Activated T-cell treated with anti-CD3 and anti-CD28 coated beads, Interleukin-2, amount 50 U/mL, for 72 hours (primary cell): ENCODE data around the gene RANBP9. TPM values are rescaled to one million over a fixed set of nuclear protein-coding genes. Genes with fewer than 3 reads are reported as not detected.

Source experiments
- ATAC-seq, 2 donors: fragments of 150-1000 bp; cut with Tn5 transposase; replicated peaks in 1 of 2; 2 replicates each; pipeline ENCODE4 v1.10.0; 2021; ENCODE audit warnings: moderate library complexity in 2 of 2, mild to moderate bottlenecking in 1 of 2
- DNase-seq, 2 donors: peaks; one replicate each; pipeline ENCODE4 v3.0.0; 2021 to 2022; ENCODE audit warnings: mixed read lengths in 1 of 2
- H3K27ac Mint-ChIP-seq: one replicate; pipeline ENCODE4 v1.8.0; 2022; ENCODE audit warnings: mild to moderate bottlenecking, moderate library complexity, mixed read lengths
- H3K27me3 Mint-ChIP-seq: one replicate; pipeline ENCODE4 v1.8.0; 2022; ENCODE audit warnings: low read depth, mixed read lengths
- H3K36me3 Mint-ChIP-seq, 2 donors: one replicate each; pipeline ENCODE4 v1.8.0; 2022; ENCODE audit warnings: mixed read lengths in 2 of 2, mild to moderate bottlenecking in 1 of 2; ENCODE audit not compliant: insufficient read depth in 2 of 2
- H3K4me1 Mint-ChIP-seq: one replicate; pipeline ENCODE4 v1.8.0; 2022; ENCODE audit warnings: low read depth, mixed read lengths
- H3K4me3 Mint-ChIP-seq, 2 donors: one replicate each; pipeline ENCODE4 v1.8.0; 2022; ENCODE audit warnings: mild to moderate bottlenecking in 2 of 2, mixed read lengths in 2 of 2, moderate library complexity in 2 of 2
- H3K9me3 Mint-ChIP-seq, 2 donors: one replicate each; pipeline ENCODE4 v1.8.0; 2022; ENCODE audit warnings: mixed read lengths in 2 of 2
- total RNA-seq, 2 donors: library from RNA; stranded (reverse); gene quantifications; one replicate each; pipeline ENCODE4 v1.2.3, GENCODE V29; 2022

Gene RANBP9
- total RNA-seq, 2 donors from 2014 or later: 74.9 to 78.0 TPM

DNA sequence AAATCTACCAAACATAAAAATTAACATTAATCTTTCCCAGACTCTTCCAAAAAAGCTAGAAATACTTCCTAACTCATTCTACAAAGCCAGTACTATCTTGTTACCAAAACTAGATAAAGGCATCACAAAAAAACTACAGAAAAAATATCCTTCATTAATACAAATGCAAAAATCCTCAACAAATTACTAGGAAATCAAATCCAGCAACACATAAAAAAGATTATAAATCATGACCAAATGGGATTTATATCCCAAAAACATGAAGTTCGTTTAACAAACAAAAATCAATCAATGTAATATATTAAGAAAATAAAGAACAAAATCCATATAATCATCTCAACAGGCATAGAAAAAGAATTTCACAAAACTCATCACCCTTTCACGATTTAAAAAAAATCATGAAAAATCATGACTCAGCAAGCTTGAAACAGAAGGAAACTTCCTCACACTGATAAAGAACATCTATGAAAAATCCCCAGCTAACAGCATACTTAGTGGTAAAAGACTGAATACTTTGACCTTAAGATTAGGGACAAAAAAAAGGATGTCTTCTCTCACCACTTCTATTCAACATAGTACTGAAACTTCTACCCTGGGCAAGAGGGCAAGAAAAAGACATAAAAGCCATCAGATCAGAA is 43.2 kb downstream of the RANBP9 start:
- no peaks in the 10 kb centered on the region for H3K27me3 Mint-ChIP-seq
- peaks cover 0 to 10% of the 10 kb centered on the region in 2 donors for H3K36me3 Mint-ChIP-seq
- DNase-seq: no peak
- H3K27ac Mint-ChIP-seq: peak overlapping the region; percentile 80
- no peaks in the 10 kb centered on the region for H3K9me3 Mint-ChIP-seq
- H3K4me1 Mint-ChIP-seq: peaks cover 83% of the 10 kb centered on the region
- ATAC-seq: peak; percentile 84 to 90
- H3K4me3 Mint-ChIP-seq: peak overlapping the region; percentile 68

DNA sequence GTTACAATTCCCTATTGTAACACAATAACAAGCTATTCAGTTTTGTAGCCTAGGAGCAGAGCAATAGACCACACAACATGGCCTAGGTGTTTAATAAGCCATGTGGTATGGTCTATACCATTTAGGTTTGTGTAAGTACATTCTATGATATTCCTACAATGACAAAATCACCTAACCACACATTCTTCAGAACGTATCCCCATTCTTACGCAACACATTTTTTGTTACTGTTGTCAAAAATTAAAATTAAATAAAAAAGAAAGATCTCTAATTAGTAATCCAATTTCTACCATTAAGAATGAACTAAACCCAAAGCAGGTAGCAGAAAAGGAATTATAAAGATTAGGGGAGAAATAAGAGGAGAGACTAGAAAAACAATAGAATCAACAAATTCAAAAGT is 44.0 kb downstream of the RANBP9 start:
- Mint-ChIP-seq H3K4me3 (peak overlapping the region; percentile 68), H3K27me3 (no peaks in the 10 kb centered on the region), H3K36me3 (peaks cover 0 to 6% of the 10 kb centered on the region in 2 donors), H3K27ac (peak overlapping the region; percentile 74), H3K9me3 (no peaks in the 10 kb centered on the region), H3K4me1 (peaks cover 83% of the 10 kb centered on the region)
- ATAC-seq: no peak
- no peak for DNase-seq

GRCh38 chr6:13666194-13667105 is 45.2 kb downstream of the RANBP9 start:
- peak overlapping the region; percentile 33 to 68 for H3K4me3 Mint-ChIP-seq
- peaks cover 83% of the 10 kb centered on the region for H3K4me1 Mint-ChIP-seq
- no peaks in the 10 kb centered on the region for H3K9me3 Mint-ChIP-seq

DNA sequence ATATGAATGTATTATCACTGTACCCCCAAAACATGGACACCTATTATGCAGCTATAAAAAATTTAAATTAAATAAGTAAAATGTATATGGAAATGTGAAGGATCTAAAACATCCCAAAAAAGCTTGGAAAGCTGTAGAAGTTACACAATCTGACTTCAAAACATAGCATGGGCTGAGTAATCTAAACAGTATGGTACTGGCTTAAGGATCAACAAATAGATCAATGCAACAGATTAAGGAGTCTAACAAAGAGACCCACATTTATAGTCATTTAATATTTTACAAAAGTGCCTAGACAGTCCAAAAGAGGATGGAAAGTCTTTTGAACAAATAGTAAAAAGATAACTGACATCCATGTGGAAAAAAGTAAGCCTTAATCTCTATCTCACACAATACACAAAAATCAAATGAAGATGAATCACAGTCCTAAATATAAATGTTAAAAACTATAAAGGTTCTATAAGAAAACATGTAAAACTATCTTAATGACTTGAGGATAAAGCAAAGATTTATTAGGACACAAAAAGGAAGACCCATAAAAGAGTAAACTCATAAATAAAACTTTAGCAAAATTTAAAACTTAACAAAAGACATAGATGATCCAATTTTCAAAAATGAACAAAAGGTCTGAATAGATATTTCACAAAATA is 46.8 kb downstream of the RANBP9 start:
- no peaks in the 10 kb centered on the region for H3K27me3 Mint-ChIP-seq
- H3K27ac Mint-ChIP-seq: peak overlapping the region; percentile 27
- peaks cover 97% of the 10 kb centered on the region for H3K4me1 Mint-ChIP-seq
- no peaks in the 10 kb centered on the region for H3K9me3 Mint-ChIP-seq
- H3K4me3 Mint-ChIP-seq: peak overlapping the region in 1 of 2 donors; percentile 38
- H3K36me3 Mint-ChIP-seq: no peaks in the 10 kb centered on the region
- DNase-seq (no peak), ATAC-seq (no peak)

More at GRCh38 chr6:13666194-13667105, 45.2 kb downstream of the RANBP9 start:
- ATAC-seq (peak; percentile 82 to 83), DNase-seq (peak; percentile 12 to 23)
- peak overlapping the region; percentile 27 for H3K27ac Mint-ChIP-seq
- peaks cover 0 to 4% of the 10 kb centered on the region in 2 donors for H3K36me3 Mint-ChIP-seq
- no peaks in the 10 kb centered on the region for H3K27me3 Mint-ChIP-seq

DNA sequence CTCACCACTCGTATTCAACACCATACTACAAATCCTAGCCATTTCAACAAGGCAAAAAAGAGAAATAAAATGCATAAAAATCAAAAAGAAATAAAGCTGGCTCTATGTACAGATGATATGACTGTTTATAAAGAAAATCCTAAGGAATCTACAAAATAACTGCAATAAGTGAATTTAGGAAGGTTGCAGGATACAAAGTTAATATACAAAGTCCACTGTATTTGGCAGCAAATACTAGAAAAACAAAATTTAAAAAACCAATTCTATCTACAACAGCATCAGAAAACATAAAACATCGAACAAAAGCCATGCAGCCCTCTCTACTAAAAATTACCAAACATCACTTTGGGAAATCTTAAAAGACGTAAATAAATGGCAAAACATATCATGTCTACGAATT is 47.6 kb downstream of the RANBP9 start:
- no peak for ATAC-seq
- no peak overlapping the region for H3K27ac Mint-ChIP-seq
- no peaks in the 10 kb centered on the region for H3K36me3 Mint-ChIP-seq
- H3K4me3 Mint-ChIP-seq: peak overlapping the region; percentile 2 to 55
- H3K9me3 Mint-ChIP-seq: no peaks in the 10 kb centered on the region
- H3K27me3 Mint-ChIP-seq: no peaks in the 10 kb centered on the region
- DNase-seq: no peak
- H3K4me1 Mint-ChIP-seq: peaks cover 89% of the 10 kb centered on the region

DNA sequence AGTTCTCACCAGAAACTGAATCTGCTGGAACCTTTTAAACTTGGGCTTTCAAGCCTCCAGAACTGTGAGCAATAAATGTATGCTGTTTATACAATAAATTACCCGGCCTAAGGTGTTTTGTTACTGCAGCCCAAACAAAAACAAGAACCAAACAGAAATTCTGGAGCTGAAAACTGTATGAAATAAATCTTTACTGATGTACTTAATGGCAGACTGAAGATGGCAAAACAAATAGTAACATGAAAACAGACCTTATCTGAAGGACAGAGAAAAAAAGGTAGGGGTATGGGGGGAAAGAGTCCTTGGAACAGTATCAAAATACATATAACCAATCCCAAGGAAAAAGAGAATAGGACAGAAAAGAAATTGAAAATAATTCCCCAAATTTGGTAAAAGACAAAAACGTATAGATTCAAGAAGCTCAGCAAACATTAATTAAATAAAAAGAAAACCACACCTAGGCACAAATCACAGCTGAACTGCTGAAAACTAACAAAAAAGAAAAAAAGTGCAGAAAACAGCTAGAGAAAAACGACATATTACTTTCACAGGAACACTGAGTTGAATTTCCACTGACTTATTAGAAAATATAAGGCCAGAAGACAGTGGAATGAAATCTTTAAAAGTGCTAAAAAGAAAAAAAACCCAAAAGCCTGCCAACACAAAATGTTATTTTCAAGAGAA is 48.8 kb downstream of the RANBP9 start:
- Mint-ChIP-seq H3K9me3 (no peaks in the 10 kb centered on the region), H3K27me3 (no peaks in the 10 kb centered on the region), H3K4me3 (peak overlapping the region; percentile 4 to 55), H3K4me1 (peaks cover 77% of the 10 kb centered on the region), H3K36me3 (no peaks in the 10 kb centered on the region), H3K27ac (peak overlapping the region; percentile 64)
- no peak for ATAC-seq
- DNase-seq: no peak

DNA sequence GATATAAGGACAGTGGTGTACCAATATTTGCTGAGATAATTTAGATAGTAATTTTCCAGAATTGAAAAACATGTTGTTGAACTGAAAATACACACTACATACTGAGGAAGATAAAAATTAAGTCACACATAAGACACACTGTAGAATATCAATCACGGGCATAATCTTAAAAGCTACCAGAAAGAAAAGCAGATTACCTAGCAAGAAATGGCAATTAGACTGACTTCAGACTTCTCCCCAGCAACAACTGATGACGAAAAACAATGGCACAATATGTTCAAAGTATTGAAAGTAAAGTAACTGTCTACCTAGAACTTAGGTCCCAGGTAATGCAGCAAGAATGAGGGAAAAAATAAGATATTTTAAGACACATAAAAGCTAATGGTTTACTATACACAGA is 50.0 kb downstream of the RANBP9 start:
- ATAC-seq (no peak), DNase-seq (no peak)
- Mint-ChIP-seq H3K36me3 (no peaks in the 10 kb centered on the region), H3K9me3 (no peaks in the 10 kb centered on the region), H3K4me1 (peaks cover 67% of the 10 kb centered on the region), H3K27me3 (no peaks in the 10 kb centered on the region), H3K4me3 (peak overlapping the region in 1 of 2 donors; percentile 63), H3K27ac (no peak overlapping the region)

DNA sequence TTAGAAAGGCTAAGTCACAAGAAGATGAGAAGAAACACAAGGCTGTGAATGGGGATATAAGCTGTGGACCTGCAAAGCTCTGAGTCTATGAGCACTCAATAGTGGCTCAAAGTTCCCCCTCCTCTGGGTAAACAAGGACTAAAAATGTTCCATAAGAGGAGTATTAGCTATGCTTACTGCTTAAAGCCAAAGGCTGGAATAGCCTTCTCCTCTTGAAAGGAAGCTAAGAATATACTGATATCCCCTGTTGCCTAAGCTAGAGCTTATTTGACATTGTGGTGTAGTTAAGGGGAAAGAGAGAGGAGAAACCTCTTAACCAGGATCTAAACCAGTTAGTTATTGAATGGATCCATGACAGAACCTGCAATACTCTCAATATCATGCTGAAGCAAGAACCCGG is 50.7 kb downstream of the RANBP9 start:
- ATAC-seq: no peak
- peak overlapping the region; percentile 90 for H3K27ac Mint-ChIP-seq
- no peaks in the 10 kb centered on the region for H3K36me3 Mint-ChIP-seq
- H3K4me3 Mint-ChIP-seq: peak overlapping the region in 1 of 2 donors; percentile 65
- no peak for DNase-seq
- H3K4me1 Mint-ChIP-seq: peaks cover 62% of the 10 kb centered on the region
- no peaks in the 10 kb centered on the region for H3K27me3 Mint-ChIP-seq
- H3K9me3 Mint-ChIP-seq: no peaks in the 10 kb centered on the region

GRCh38 chr6:13660273-13660672 is 51.4 kb downstream of the RANBP9 start:
- Mint-ChIP-seq H3K9me3 (no peaks in the 10 kb centered on the region), H3K4me3 (no peak overlapping the region), H3K27me3 (no peaks in the 10 kb centered on the region), H3K4me1 (peaks cover 56% of the 10 kb centered on the region), H3K36me3 (no peaks in the 10 kb centered on the region), H3K27ac (no peak overlapping the region)
- ATAC-seq: no peak
- no peak for DNase-seq

DNA sequence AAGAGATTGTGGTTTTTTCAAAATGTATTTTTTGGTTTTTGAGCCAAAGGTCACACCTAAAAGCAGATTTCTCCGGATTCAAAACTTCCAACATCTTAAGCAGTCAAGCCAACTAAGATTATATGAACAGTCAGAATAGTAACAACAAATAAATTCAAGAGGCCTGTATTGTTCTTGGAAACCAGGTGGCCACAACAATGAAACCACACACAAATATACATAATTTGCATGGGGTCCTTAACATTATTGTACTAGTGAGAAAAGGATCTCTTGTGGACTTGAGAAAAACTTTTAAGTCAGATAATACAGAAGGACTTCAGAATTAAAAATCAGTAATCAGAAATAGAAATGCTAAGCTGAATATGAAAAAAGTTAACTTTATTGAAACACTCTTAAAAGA is 55.9 kb downstream of the RANBP9 start:
- ATAC-seq: no peak
- H3K27ac Mint-ChIP-seq: no peak overlapping the region
- H3K27me3 Mint-ChIP-seq: no peaks in the 10 kb centered on the region
- H3K36me3 Mint-ChIP-seq: peaks cover 3 to 10% of the 10 kb centered on the region in 2 donors
- no peaks in the 10 kb centered on the region for H3K9me3 Mint-ChIP-seq
- peaks cover 13% of the 10 kb centered on the region for H3K4me1 Mint-ChIP-seq
- no peak for DNase-seq
- no peak overlapping the region for H3K4me3 Mint-ChIP-seq

DNA sequence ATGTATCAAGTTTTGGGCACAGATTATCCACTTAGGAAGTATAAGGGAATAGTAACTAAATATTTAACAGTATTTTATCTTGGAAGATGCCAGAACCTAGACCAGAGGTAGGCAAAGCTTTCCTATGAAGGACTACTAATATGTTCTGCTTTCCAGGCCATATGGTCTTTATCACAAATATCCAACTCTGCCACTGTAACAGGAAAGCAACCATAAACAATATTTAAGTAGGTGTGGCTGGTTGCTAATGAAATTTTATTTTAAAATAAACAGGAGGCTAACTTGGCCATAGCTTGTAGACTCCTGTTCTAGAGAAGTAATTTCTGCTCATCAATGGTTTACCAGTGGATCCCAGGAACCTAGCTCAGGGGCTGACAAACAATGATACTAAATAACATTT is 57.1 kb downstream of the RANBP9 start:
- ATAC-seq: no peak
- DNase-seq: no peak
- H3K4me3 Mint-ChIP-seq: no peak overlapping the region
- peaks cover 8% of the 10 kb centered on the region for H3K4me1 Mint-ChIP-seq
- no peaks in the 10 kb centered on the region for H3K9me3 Mint-ChIP-seq
- H3K27me3 Mint-ChIP-seq: no peaks in the 10 kb centered on the region
- H3K36me3 Mint-ChIP-seq: peaks cover 3 to 14% of the 10 kb centered on the region in 2 donors
- H3K27ac Mint-ChIP-seq: no peak overlapping the region

- no peak overlapping the region for H3K4me3 Mint-ChIP-seq
- no peak overlapping the region for H3K27ac Mint-ChIP-seq
- H3K9me3 Mint-ChIP-seq: no peaks in the 10 kb centered on the region
- DNase-seq (no peak), ATAC-seq (no peak)
- peaks cover 3 to 14% of the 10 kb centered on the region in 2 donors for H3K36me3 Mint-ChIP-seq
- no peaks in the 10 kb centered on the region for H3K27me3 Mint-ChIP-seq
- peaks cover 14% of the 10 kb centered on the region for H3K4me1 Mint-ChIP-seq
Observed at GRCh38 chr6:13653296-13653695, 58.3 kb downstream of the RANBP9 start.
